H1 (cell line): ENCODE results near the gene PLEKHM3. TPM values are rescaled to one million over a fixed set of nuclear protein-coding genes. Genes with fewer than 3 reads are reported as not detected.

ENCODE experiments used
- ATF2 ChIP-seq: IDR thresholded peaks from 2 replicates; pipeline ENCODE4 v1.6.1; 2012; ENCODE audit warnings: low read length, inconsistent platforms
- JUN ChIP-seq: IDR thresholded peaks from 2 replicates; pipeline ENCODE4 v1.6.1; 2011; ENCODE audit warnings: low read depth, mild to moderate bottlenecking, improper control_type of control experiment, low read length
- polyA plus RNA-seq, 7 experiments: library from polyadenylated mRNA; depleted of rRNA in 3 of 7; stranded (reverse) in 5 of 7; unstranded in 2 of 7; fragments of >200 nt in 5 of 7; fragments of 200-250 nt in 2 of 7; gene quantifications; 1 replicate in 5 of 7; 2 replicates in 1 of 7; 4 replicates in 1 of 7; pipeline versions ENCODE4 v1.2.1 to v1.2.3, GENCODE V29; 2011 to 2013; ENCODE audit warnings: missing spikeins in 2 of 7, mixed read lengths in 2 of 7
- total RNA-seq: library from RNA; stranded (reverse); fragmentation: NEBNext Ultra II Directional; extraction: Animal tissue kit (Norgen Biotek cat#: 25700); gene quantifications from 2 replicates; pipeline ENCODE4 v1.2.1, GENCODE V29; 2021

PLEKHM3 gene
- total and polyA plus RNA-seq, 2 of the 8 experiments (the other 6 are each of a cell fraction or from before 2014, with no cell fraction given), result 2.3 to 5.8 TPM

GRCh38 chr2:208066016-208066415 lies 40.7 kb upstream of the PLEKHM3 start (continued):
- TF ChIP-seq ATF2, result no peak
- no peak for TF ChIP-seq JUN
